HG03139 (cell line): ENCODE results near the gene MBLAC2.

Source experiments
- ATAC-seq: cut with Tn5 transposase; IDR thresholded peaks from one replicate; pipeline ENCODE4 v1.9.1; 2021; ENCODE audit not compliant: unreplicated experiment

The MBLAC2 gene

GRCh38 chr5:90472783-90473395 lies 1.7 kb downstream of the MBLAC2 start:
- no peak for ATAC-seq

DNA sequence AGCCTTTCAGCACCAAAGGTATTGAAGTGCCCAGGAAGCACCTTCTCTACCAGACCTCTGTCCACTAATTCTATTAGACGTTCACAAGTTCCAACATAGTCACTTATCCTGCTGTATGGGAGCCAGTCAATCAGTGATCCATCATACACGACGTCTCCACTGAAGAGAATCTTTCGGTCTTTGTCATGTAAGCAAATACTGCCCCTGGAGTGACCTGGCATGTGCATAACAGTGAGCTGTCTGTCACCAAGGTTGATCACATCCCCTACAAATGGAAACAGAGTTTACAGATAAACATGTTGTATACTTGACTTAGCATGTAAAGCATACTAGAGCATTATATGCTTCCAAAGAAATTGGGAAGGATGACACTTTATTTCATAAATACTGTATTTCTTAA lies 13.3 kb downstream of the MBLAC2 start:
- ATAC-seq = no peak

- ATAC-seq = no peak
Measured at GRCh38 chr5:90446961-90447360, 27.6 kb downstream of the MBLAC2 start.

DNA sequence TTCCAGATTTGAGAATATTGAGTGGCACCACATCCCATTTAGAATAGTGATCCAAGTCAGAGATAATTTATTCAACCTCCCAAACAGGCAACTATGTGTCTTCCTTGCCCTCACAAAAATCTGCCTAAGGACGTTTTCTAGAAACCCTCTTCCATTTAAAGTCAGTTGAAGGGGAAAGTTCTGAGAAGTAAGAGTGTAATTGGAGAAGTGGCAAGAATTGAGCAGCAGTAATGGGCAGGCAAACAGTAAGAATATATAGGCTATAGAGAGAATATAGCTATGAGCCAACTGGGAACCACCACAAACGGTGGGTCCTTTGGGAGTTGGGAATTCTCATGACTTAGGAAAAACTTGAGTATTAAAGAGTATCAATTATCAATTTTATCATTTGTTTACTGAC lies 33.9 kb downstream of the MBLAC2 start:
- ATAC-seq = no peak

DNA sequence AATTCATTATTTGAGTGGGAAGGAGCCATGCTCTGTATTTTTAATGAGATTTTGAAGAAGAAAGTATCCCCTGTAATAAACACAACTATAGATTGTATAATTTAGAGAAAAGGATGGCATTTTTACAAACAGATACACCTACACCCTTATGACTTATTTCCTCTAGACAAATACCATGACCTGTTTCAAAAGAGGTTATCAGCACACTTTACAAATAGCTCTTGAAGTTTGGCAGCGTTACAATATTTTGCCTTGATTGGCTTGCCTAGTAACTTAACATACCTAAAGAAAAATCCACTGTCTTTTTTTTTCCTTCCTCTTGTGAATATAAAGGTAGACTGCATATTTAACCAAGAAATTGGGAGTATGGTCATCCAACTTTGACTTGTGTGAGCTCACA lies 36.5 kb downstream of the MBLAC2 start:
- no peak for ATAC-seq

DNA sequence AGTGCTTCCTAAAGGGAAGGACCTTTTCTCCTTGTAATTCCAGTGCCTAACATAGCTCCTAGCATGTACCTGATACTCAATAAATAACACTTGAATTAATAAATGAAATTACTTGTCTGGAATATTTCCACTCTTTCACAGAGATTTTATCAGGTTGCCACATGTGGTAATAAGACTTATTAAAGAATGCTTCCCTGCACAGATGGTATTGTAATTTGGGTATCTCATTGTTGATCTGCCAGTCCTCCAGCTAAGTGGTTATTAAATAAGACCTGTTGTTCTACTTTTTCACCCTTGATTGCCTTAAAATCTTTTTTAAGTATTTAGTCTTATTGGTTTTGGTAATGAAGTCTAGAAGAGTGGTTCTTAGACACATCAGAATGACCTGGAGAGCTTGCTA lies 36.9 kb downstream of the MBLAC2 start:
- ATAC-seq = no peak

DNA sequence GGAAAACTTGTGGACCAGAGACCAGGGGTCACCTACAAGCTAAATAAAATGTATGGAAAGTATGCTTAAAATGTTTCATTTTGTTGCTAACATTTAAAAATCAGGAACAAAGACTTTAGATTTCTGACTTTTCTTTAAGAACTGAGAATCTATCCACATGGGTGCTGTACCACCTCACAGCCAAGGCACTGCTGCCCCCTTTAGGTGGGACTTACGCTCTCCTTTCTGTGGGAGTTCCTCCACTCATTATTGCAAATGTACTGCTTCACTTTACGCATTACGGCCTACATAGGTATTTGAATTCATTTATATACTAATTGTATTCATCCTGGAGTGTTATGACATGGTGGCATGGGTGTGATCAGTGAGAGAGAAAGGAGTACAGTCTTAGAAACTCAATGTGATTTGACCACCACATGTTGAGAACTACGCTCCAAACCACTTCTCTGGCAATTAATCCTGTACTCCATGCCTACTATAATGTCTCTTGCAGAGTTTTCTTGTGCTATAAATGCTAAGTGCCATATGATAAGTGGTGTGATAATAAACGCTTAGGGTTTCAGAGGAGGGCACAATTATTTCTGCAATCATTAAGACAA lies 40.4 kb downstream of the MBLAC2 start:
- no peak for ATAC-seq

DNA sequence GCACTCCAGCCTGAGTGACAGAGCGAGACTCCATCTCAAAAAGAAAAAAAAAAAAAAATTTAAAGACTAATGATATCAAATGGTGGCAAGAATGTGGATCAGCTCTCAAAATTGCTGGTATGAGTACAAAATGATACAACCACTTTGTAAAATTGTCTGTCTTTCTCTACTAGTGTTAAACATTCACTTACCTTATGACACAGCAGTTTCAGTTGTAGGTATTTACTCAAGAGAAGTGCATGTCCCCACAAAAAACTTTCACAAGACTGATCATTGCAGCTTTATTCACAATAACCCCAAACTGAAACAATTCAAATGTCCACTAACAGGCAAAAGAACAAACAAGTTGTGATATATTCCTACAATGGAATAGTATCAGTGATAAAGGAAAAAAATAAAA lies 50.3 kb downstream of the MBLAC2 start:
- ATAC-seq = peak; percentile 80

GRCh38 chr5:90421136-90421535 lies 53.4 kb downstream of the MBLAC2 start:
- no peak for ATAC-seq

- ATAC-seq = no peak
Measured at GRCh38 chr5:90418214-90418613, 56.4 kb downstream of the MBLAC2 start.

- no peak for ATAC-seq
Measured at GRCh38 chr5:90410178-90410762, 64.3 kb downstream of the MBLAC2 start.

- peak; percentile 88 for ATAC-seq
Measured at GRCh38 chr5:90409318-90410177, 65.0 kb downstream of the MBLAC2 start, which contains the start of gene CETN3. Gene CETN3, minus strand, starts transcription at chr5:90409756. Its CDS starts 95 bp downstream, at chr5:90409661.

- ATAC-seq = peak; percentile 6
Measured at GRCh38 chr5:90408571-90409317, 65.8 kb downstream of the MBLAC2 start.
